ENCODE results near the gene SETBP1. TPM values are rescaled to one million over a fixed set of nuclear protein-coding genes. Genes with fewer than 3 reads are reported as not detected.

Gene SETBP1
- total RNA-seq, 4 donors from 2014 or later = 7.8 to 16.6 (median 11.7) TPM

- no peak for DNase-seq (ENCODE audit: low spot score in 2 of 2)
- no peak for TF ChIP-seq CTCF (IDR thresholded peaks at IDR 0.05)
- intact Hi-C loops (cut with DNase I; ENCODE audit: low total_unique reads) = no loop called here
- WGBS, 2 donors = 93 to 94% methylated on average over 10 of the region's 10 CpGs
- no peak overlapping the region for H3K4me3 ChIP-seq (ENCODE audit: low read depth, poor library complexity, severe bottlenecking)
Measured at GRCh38 chr18:44701227-44701626, 20.5 kb downstream of the SETBP1 start.

- 97 to 100% methylated on average over 1 of the region's 1 CpG for WGBS, 2 donors
- no peak for DNase-seq (ENCODE audit: low spot score in 2 of 2)
- TF ChIP-seq CTCF (IDR thresholded peaks at IDR 0.05) = no peak
- no peak for TF ChIP-seq POLR2A (IDR thresholded peaks at IDR 0.05)
- H3K4me3 ChIP-seq (ENCODE audit: low read depth, poor library complexity, severe bottlenecking) = no peak overlapping the region
- intact Hi-C loops (cut with DNase I; ENCODE audit: low total_unique reads) = no loop called here
Measured at GRCh38 chr18:44702594-44702993, 21.9 kb downstream of the SETBP1 start.

GRCh38 chr18:44704135-44704789 lies 23.6 kb downstream of the SETBP1 start:
- DNase-seq (ENCODE audit: low spot score in 2 of 2) = no peak
- intact Hi-C loops (cut with DNase I; ENCODE audit: low total_unique reads) = no loop called here
- no peak for TF ChIP-seq CTCF (IDR thresholded peaks at IDR 0.05)
- H3K4me3 ChIP-seq (ENCODE audit: low read depth, poor library complexity, severe bottlenecking) = no peak overlapping the region
- 91 to 92% methylated on average over 1 of the region's 1 CpG for WGBS, 2 donors

- no peak for TF ChIP-seq CTCF (IDR thresholded peaks at IDR 0.05)
- TF ChIP-seq POLR2A (IDR thresholded peaks at IDR 0.05) = no peak
- DNase-seq (ENCODE audit: low spot score in 2 of 2) = no peak
- 92 to 94% methylated on average over 2 of the region's 2 CpGs for WGBS, 2 donors
- intact Hi-C loops (cut with DNase I; ENCODE audit: low total_unique reads) = no loop called here
- H3K4me3 ChIP-seq (ENCODE audit: low read depth, poor library complexity, severe bottlenecking) = no peak overlapping the region
Measured at GRCh38 chr18:44705075-44705675, 24.5 kb downstream of the SETBP1 start.

- no peak for TF ChIP-seq POLR2A (IDR thresholded peaks at IDR 0.05)
- no peak for TF ChIP-seq CTCF (IDR thresholded peaks at IDR 0.05)
- H3K4me3 ChIP-seq (ENCODE audit: low read depth, poor library complexity, severe bottlenecking) = no peak overlapping the region
- 57 to 70% methylated on average over 9 of the region's 9 CpGs for WGBS, 2 donors
- intact Hi-C loops (cut with DNase I; ENCODE audit: low total_unique reads) = no loop called here
- no peak for DNase-seq (ENCODE audit: low spot score in 2 of 2)
Measured at GRCh38 chr18:44708451-44709083, 27.9 kb downstream of the SETBP1 start.

All from lower leg skin (tissue), 4 donors.